ENCODE data around the gene ANKS3. TPM values are rescaled to one million over a fixed set of nuclear protein-coding genes. Genes with fewer than 3 reads are reported as not detected.

ANKS3 gene
- total RNA-seq, 1 donor from 2014 or later: 32.0 TPM

DNA sequence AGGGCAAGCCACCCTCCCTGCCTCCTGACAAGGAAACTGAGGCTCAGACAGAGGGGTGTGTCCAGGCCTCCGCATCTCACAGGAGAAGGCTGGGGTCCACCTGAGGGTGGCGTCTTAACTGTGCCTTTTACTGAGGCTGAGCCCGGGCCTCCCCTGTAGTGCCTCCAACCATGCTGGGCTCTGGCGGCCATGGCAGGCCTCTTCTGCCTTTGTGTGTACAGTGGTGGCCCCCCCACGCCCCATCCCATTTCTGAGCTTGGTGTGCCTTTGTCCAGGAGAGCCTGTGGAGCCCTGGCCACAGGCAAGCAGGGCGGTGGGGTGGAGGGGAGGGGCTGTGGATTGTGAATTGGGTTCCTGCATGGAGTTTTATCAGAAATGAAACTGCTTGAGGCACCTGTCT, 78.3 kb downstream of the ANKS3 start:
- TF ChIP-seq, protein P1, sequence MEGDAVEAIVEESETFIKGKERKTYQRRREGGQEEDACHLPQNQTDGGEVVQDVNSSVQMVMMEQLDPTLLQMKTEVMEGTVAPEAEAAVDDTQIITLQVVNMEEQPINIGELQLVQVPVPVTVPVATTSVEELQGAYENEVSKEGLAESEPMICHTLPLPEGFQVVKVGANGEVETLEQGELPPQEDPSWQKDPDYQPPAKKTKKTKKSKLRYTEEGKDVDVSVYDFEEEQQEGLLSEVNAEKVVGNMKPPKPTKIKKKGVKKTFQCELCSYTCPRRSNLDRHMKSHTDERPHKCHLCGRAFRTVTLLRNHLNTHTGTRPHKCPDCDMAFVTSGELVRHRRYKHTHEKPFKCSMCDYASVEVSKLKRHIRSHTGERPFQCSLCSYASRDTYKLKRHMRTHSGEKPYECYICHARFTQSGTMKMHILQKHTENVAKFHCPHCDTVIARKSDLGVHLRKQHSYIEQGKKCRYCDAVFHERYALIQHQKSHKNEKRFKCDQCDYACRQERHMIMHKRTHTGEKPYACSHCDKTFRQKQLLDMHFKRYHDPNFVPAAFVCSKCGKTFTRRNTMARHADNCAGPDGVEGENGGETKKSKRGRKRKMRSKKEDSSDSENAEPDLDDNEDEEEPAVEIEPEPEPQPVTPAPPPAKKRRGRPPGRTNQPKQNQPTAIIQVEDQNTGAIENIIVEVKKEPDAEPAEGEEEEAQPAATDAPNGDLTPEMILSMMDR (conservative IDR thresholded peaks at IDR 0.05): no peak
- Mint-ChIP-seq H3K4me3 (no peak overlapping the region), H3K27me3 (ENCODE audit: low read depth) (no peaks in the 10 kb centered on the region), H3K27ac (ENCODE audit: unreplicated experiment) (no peak overlapping the region), H3K9me3 (no peaks in the 10 kb centered on the region), H3K36me3 (ENCODE audit: low read depth) (peaks cover 2% of the 10 kb centered on the region), H3K4me1 (peaks cover under 1% of the 10 kb centered on the region)
- DNase-seq (ENCODE audit: low read depth, low spot score): no peak

DNA sequence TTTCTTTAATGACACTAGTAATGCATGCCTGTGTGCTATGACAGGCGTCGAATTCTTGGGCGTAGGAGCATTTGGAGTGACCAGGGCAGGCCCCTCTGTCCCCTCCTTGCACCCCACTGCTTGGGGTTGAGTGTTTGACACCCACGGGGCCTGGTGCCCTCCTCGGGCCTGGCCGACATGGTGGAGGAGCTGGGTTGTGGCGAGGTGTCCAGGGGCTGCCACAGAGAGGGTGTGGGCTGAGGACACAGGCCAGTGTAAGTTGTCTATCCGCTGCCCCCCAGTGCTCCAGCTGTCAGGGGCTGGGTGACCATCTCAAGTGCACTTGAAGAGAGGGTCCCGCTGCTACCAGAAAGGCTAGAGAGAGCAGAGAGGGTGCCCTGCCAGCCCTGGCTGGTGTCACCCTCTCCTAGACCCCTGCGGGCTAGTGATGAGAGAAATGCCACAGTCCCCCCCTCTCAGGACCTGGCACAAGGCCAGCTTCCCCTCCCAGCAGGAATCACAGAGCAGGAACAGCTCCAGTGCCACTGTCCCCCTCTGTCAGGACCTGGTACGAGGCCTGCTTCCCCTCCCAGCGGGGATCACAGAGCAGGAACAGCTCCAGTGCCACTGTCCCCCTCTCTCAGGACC, 79.0 kb downstream of the ANKS3 start:
- Mint-ChIP-seq H3K27me3 (ENCODE audit: low read depth) (no peaks in the 10 kb centered on the region), H3K4me1 (no peaks in the 10 kb centered on the region), H3K36me3 (ENCODE audit: low read depth) (peaks cover 4% of the 10 kb centered on the region), H3K4me3 (no peak overlapping the region), H3K9me3 (no peaks in the 10 kb centered on the region), H3K27ac (ENCODE audit: unreplicated experiment) (no peak overlapping the region)
- TF ChIP-seq, protein P1 (conservative IDR thresholded peaks at IDR 0.05): no peak
- DNase-seq (ENCODE audit: low read depth, low spot score): no peak

DNA sequence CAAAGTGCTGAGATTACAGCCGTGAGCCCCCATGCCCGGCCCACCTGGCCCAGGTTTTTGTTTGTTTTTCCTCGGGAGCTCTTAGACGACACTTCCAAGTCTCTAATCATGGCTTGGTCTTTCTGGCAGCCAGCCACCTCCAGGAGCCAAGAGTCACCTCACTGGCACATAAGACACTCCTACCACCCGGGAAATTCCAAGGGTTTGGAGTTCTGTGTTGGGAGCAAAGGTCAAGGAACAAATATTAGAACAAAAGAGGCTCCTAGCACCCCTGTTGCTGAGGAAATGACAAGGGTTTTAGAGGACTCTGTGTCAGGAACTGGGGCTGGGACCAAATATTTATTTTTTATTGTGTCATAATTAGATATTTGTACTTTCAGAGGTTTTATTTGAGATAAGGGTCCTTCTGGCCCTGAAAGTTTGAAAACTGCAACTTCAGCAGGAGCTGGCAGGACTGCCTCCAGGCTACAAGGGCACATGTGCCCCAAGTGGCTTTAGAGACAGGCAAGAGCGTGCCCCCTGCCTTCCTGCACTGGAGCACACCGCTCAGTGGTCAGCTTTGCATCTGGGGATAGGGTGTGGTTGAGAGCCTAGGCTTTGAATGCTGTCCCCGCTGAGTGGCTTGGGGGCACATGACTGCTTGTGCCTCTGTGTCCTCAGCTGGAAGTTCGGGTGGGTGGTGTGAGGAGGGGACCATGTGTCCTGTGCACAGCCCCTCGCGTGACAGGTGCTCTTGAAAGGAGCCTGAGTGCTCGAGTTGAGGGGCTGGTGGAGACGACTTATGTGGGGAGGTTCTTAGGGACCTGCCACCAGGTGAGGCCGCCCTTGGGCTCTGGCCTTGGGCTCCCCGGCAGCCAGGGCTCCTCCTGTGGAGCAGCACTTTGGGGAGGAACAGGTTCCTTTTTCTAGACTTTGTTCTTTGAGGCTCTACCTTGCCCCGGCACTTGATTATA, 79.8 kb downstream of the ANKS3 start:
- Mint-ChIP-seq H3K4me1 (no peaks in the 10 kb centered on the region), H3K27ac (ENCODE audit: unreplicated experiment) (peak overlapping the region; percentile 67), H3K36me3 (ENCODE audit: low read depth) (peaks cover 7% of the 10 kb centered on the region)

DNA sequence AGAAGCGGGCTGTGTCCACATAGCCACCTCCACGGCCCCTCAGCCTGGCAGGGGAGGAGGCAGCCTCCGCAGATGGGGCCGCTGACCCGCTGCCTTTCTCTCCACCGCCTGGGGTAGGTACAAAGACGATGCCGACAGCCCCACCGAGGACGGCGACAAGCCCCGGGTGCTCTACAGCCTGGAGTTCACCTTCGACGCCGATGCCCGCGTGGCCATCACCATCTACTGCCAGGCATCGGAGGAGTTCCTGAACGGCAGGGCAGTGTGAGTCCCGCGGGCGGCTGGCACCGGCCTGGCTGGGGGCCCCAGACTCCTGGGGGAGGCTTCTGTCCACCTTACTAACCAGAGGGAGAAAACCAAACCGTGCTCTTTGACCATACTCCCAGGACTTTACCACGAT, 81.5 kb downstream of the ANKS3 start:
- H3K9me3 Mint-ChIP-seq: no peaks in the 10 kb centered on the region
- no peaks in the 10 kb centered on the region for H3K4me1 Mint-ChIP-seq
- DNase-seq (ENCODE audit: low read depth, low spot score): no peak
- TF ChIP-seq, protein P1 (conservative IDR thresholded peaks at IDR 0.05): no peak
- peaks cover 13% of the 10 kb centered on the region for H3K36me3 Mint-ChIP-seq (ENCODE audit: low read depth)
- H3K27ac Mint-ChIP-seq (ENCODE audit: unreplicated experiment): no peak overlapping the region
- H3K4me3 Mint-ChIP-seq: no peak overlapping the region
- H3K27me3 Mint-ChIP-seq (ENCODE audit: low read depth): no peaks in the 10 kb centered on the region

More for the DNA sequence above, 79.8 kb downstream of the ANKS3 start:
- H3K27me3 Mint-ChIP-seq (ENCODE audit: low read depth): no peaks in the 10 kb centered on the region
- H3K9me3 Mint-ChIP-seq: no peaks in the 10 kb centered on the region
- TF ChIP-seq, protein P1 (conservative IDR thresholded peaks at IDR 0.05): no peak
- no peak overlapping the region for H3K4me3 Mint-ChIP-seq
- no peak for DNase-seq (ENCODE audit: low read depth, low spot score)

DNA sequence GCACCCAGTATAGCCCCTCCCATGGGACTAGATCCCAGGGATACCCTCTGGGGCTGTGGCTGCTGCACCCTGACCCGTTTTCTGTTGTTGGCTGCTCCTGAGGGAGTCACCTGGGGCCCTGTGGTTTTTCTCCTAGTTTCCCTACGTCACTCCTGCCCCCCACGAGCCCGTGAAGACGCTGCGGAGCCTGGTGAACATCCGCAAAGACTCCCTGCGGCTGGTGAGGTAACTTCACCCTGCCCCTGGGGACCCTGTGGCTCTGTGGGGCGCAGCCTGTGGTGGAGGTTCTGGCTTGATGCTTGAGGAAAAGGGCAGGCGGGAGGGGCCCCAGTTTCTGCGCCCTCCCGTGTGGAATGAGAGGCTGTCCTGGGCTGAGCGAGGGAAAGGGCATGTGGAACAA, 82.2 kb downstream of the ANKS3 start:
- TF ChIP-seq, protein P1 (conservative IDR thresholded peaks at IDR 0.05): no peak
- H3K27me3 Mint-ChIP-seq (ENCODE audit: low read depth): no peaks in the 10 kb centered on the region
- no peak overlapping the region for H3K27ac Mint-ChIP-seq (ENCODE audit: unreplicated experiment)
- H3K4me3 Mint-ChIP-seq: no peak overlapping the region
- no peak for DNase-seq (ENCODE audit: low read depth, low spot score)
- H3K4me1 Mint-ChIP-seq: no peaks in the 10 kb centered on the region
- no peaks in the 10 kb centered on the region for H3K9me3 Mint-ChIP-seq
- peaks cover 13% of the 10 kb centered on the region for H3K36me3 Mint-ChIP-seq (ENCODE audit: low read depth)

Data from neural crest cell (in vitro differentiated cells).